Right forelimb (tissue), 1 donor: ENCODE measurements around the gene OR10G6.
"Not testable (repeated sequence)": the region's sequence is repeated elsewhere in the genome, so short reads cannot be mapped to it uniquely, and the experiment has no call there.

Experiments used
- DNase-seq: peaks from one replicate; pipeline ENCODE4 v3.0.0-alpha.2; 2018

OR10G6 gene

GRCh38 chr11:123995119-123995518 is at the start of gene OR10G6:
Gene OR10G6 (minus strand): TSS chr11:123995161. CDS start chr11:123995161, 0 bp downstream.
- no peak for DNase-seq

DNA sequence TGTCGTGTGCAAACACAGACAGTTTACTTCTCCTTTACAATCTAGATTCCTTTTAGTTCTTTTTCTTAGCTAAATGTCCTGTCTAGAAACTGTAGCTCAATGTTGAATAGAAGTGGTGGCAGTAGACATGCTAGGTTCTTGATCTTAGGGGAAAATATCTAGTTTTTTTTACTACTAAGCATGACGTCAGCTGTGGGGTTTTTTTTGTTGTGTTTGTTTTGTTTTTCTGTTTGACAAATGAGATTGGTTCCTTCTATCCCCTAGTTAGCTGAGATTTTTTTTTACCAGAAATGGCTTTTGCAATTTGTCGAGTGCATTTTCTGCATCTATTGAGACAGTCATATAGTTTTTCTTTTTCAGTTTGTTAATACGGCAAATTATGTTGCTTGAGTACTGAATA is 48.5 kb upstream of the OR10G6 start:
- DNase-seq = no peak

DNA sequence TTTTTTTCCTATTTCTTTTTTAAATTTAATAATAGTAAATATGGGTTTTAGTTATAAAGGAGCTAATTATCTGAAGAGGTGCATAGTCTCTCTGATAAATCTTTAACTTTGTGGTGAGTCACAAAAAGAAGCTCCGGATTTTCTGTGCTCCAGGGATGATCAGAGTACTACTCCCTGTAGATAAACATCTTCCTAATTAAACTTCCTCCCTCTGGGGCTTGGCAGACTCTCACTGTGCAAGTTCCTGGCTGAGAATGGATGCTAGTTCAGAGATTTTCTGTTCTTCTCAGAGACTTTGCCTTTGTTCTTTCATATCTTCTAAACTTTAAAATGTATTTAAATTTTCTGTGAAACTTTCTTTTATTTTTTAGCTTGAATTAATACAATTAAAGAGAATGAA is 46.3 kb upstream of the OR10G6 start, which contains the start of gene OR10G7:
TSS of gene OR10G7 (minus strand) at position 72 of the 400 bp plus-strand sequence. CDS start 2,324 bp downstream, outside the sequence.
- no peak for DNase-seq

DNA sequence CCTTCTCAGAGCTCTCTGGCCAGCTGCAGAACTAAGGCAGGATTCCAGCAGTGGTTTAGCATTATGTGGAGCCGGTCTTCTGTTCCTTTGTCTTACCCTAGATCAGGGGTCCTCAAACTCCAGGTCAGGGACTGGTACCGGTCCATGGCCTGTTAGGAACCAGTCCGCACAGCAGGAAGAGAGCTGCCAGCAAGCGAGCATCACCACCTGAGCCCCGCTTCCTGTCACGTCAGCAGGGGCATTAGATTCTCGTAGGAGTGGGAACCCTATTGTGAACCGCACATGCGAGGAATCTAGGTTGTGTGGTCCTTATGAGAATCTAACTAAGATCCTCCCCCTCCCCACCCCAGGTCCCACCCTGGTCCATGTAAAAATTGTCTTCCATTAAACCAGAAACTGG is 44.6 kb upstream of the OR10G6 start:
- DNase-seq = no peak

- DNase-seq = no peak
Observed at GRCh38 chr11:124036666-124037065, 41.7 kb upstream of the OR10G6 start.

DNA sequence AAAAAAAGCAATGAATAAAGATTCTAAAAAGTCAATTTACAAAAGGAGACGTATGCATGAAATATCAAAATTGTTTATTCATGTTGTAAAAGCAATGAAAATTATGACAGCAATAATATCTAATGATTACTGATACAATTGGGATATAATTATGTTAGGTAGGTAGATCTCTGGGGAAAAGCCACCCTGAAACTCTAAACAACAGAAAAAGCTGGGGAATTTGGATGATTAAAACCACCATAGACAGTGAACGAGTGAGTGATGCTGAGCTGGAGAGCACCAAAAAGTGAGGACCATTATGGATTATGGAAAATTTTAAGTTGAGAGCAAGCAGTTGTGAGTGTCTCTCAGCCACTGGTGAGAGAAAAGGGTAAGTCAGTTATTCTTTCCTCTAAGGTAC is 31.5 kb upstream of the OR10G6 start, which contains the start of gene OR10G8:
TSS of gene OR10G8 (plus strand) at position 301 of the 400 bp plus-strand sequence. CDS start 2,825 bp downstream, outside the sequence.
- DNase-seq = no peak

DNA sequence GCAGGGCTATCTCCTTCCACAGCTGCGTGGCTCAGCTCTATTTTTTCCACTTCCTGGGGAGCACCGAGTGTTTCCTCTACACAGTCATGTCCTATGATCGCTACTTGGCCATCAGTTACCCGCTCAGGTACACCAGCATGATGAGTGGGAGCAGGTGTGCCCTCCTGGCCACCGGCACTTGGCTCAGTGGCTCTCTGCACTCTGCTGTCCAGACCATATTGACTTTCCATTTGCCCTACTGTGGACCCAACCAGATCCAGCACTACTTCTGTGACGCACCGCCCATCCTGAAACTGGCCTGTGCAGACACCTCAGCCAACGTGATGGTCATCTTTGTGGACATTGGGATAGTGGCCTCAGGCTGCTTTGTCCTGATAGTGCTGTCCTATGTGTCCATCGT is 20.9 kb upstream of the OR10G6 start:
- DNase-seq = not testable (repeated sequence)

GRCh38 chr11:124012697-124013096 is 17.7 kb upstream of the OR10G6 start, which contains the start of gene OR10G4:
Gene OR10G4 (plus strand): TSS chr11:124012997. CDS start chr11:124015575, 2,578 bp downstream.
- DNase-seq = no peak

DNA sequence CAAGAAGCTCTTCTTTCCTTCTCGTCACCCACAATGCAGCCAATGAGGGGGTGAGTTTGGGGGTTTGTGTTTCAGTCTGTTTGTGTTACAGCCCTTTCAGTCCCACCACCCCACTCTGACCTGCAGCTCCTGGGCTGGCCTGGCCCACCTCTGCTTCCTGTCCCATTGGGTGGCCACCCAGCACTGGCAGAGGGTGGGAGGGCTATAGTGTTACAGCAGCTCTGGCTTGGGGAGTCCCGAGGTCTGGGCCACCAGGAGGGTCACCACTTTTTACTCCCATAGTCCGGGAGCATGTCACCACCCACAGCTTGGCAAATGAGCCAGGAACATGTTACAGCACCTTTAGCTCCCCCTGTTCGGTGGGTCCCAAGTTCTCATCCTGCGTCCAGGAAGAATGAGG is 15.7 kb downstream of the OR10G6 start:
- no peak for DNase-seq

GRCh38 chr11:123977731-123978347 is 17.1 kb downstream of the OR10G6 start, which contains the start of gene OR10S1:
Gene OR10S1 (minus strand): TSS chr11:123977781. CDS start chr11:123977664, 117 bp downstream.
- DNase-seq = no peak

DNA sequence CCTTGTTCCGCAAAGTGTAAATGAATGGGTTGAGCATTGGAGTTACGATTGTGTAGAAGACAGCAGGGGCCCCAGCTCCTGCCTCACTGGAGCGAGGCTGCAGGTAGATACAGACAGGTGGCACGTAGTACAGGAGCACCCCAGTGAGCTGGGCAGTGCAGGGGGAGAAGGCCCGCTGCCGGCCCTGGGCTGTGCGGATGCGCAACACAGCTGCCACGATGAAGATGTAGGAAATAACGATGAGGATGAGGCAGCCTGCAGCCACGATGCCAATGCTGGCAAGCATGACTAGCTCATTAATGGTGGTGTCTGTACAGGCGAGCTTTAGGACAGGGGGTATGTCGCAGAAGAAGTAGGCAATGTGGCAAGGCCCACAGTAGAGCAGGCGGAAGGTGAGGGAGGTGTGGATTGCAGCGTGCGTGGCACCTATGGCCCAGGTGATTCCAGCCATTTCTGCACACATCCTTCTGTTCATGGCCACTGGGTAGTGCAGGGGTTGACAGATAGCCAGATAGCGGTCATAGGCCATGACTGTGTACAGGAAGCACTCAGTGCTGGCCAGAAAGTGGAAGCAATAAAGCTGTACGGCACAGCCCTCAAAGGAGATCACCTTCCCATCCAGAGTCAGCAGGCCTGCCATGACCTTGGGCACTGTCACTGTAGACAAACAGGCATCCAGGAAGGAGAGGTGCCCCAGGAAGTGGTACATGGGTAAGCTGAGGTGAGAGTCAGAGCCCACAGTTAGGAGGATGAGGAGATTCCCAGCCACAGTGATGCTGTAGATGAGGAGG is 18.0 kb downstream of the OR10G6 start:
- DNase-seq = no peak

DNA sequence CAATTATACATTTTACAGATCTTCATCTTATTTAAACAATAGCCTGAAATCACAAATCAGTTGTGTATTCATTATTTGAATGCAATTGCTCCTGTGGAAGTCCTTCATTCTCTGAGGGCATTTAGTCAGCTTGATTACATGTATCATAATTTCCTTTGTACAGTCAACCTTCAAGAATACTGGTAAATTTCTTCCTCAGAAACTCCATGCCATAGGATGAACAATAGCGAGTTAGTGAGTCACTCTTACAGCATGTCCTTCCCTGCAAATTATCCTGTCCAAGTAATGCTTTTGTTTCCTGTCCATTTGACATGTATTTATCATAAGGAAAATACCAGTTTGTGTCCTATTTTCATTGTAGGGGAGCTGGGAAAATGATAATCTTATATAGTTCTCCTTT is 21.1 kb downstream of the OR10G6 start:
- DNase-seq = no peak

GRCh38 chr11:123956752-123957151 is 38.2 kb downstream of the OR10G6 start:
- no peak for DNase-seq

- DNase-seq = no peak
Observed at GRCh38 chr11:123945132-123945531, 49.8 kb downstream of the OR10G6 start.
